Heart left ventricle (tissue), 13 donors: ENCODE measurements around the gene MYOC.
"Not testable (repeated sequence)": the region's sequence is repeated elsewhere in the genome, so short reads cannot be mapped to it uniquely, and the experiment has no call there.

ENCODE experiments used
- CTCF ChIP-seq, 12 donors: fragments of 200-600 bp; sonication (generic) in 4 of 12; IDR thresholded peaks; one replicate each; pipeline versions ENCODE4 v1.5.0 to v1.8.0; 2018 to 2022; ENCODE audit warnings: antibody characterized with exemption in 12 of 12, mild to moderate bottlenecking in 5 of 12
- POLR2A ChIP-seq, 2 donors: fragments of 450-650 bp; IDR thresholded peaks; one replicate each; pipeline ENCODE4 v1.6.1; 2017; ENCODE audit warnings: antibody characterized with exemption in 2 of 2, mild to moderate bottlenecking in 2 of 2, moderate library complexity in 2 of 2
- donor health status: ischemic (EF 13 %, LVEDD 7.1; RV severe dilation, severe dysfunction).
- donor health status: DM: no; HTN: yes; CAD: no.
- donor health status: DM: no; HTN: no; CAD: no.
- donor health status: ischemic (EF 25% LVEDD 6.9; RV normal size, moderate dysfunction).
- donor health status: ischemic (EF 25% LVEDD 5.7; RV mildly dilated, moderate dysfunction).
- donor health status: ischemic (EF 35%, LVEDD 5.7; RV mildly dilated, moderate dysfunction).
- donor health status: nonischemic (EF 11% LVEDD 7.7; RV severe dilation, severe dysfunction).
- donor health status: DM: yes; HTN: yes; CAD: no.
- donor health status: PGD.
- donor health status: ischemic (EF 29% LVEDD 5.4; RV normal size, mild dysfunction).
- donor health status: nonischemic (EF 23%, LVEDD 6.1; RV moderate dilation, normal function).

- TF ChIP-seq CTCF, POLR2A (IDR thresholded peaks at IDR 0.05): not testable (repeated sequence)
Measured at GRCh38 chr1:171693541-171693940, 41.1 kb upstream of the MYOC start.
